OCI-LY7 (cell line): ENCODE data around the gene KAZN. TPM values are rescaled to one million over a fixed set of nuclear protein-coding genes. Genes with fewer than 3 reads are reported as not detected.

ENCODE experiments used
- BruUV-seq: library from RNA; stranded (reverse); fragments of 400-500 nt; replicated peaks from 2 replicates; lab custom pipeline; 2021; lab: Mats Ljungman, UMichigan
- CTCF ChIA-PET: fragments of 300-600 bp; sonication (Branson Sonifier 250); formaldehyde crosslinking; loops from one replicate; lab custom pipeline; 2022; ENCODE audit warnings: antibody characterized with exemption; ENCODE audit not compliant: unreplicated experiment; lab: Charles Lee
- POLR2A ChIA-PET: fragments of 300-600 bp; sonication (Branson Sonifier 250); formaldehyde crosslinking; loops from one replicate; lab custom pipeline; 2022; ENCODE audit warnings: antibody characterized with exemption; lab: Charles Lee
- DNase-seq: peaks from one replicate; pipeline ENCODE4 v3.0.0-alpha.2; 2015; ENCODE audit warnings: low spot score
- H2AFZ ChIP-seq: fragments of 200-600 bp; sonication (generic), shearing (Covaris generic); 2 replicates; pipeline ENCODE4 v1.6.1; 2014; ENCODE audit warnings: mild to moderate bottlenecking, antibody characterized with exemption, low read length, moderate library complexity
- H3K27ac ChIP-seq: fragments of 200-600 bp; sonication (generic); 2 replicates; pipeline ENCODE4 v1.5.1; 2014; ENCODE audit warnings: mixed run types, low read depth, mild to moderate bottlenecking, moderate library complexity, low read length, inconsistent platforms; ENCODE audit not compliant: poor library complexity, severe bottlenecking
- H3K36me3 ChIP-seq: fragments of 200-600 bp; sonication (generic); 2 replicates; pipeline ENCODE4 v1.6.1; 2014; ENCODE audit warnings: mild to moderate bottlenecking, antibody characterized with exemption, low read length, moderate library complexity, mixed read lengths; ENCODE audit not compliant: insufficient read depth
- H3K4me1 ChIP-seq: fragments of 200-600 bp; sonication (generic); 2 replicates; pipeline ENCODE4 v1.5.1; 2014; ENCODE audit warnings: mild to moderate bottlenecking, low read length; ENCODE audit not compliant: insufficient read depth, poor library complexity, severe bottlenecking
- H3K4me2 ChIP-seq: fragments of 200-600 bp; sonication (generic); 2 replicates; pipeline ENCODE4 v1.6.1; 2014; ENCODE audit warnings: mild to moderate bottlenecking, low read length
- H3K4me3 ChIP-seq: fragments of 200-600 bp; sonication (generic); 2 replicates; pipeline ENCODE4 v1.5.1; 2014; ENCODE audit warnings: mild to moderate bottlenecking, low read depth, low read length; ENCODE audit not compliant: poor library complexity, severe bottlenecking
- H3K79me2 ChIP-seq: fragments of 200-600 bp; sonication (generic); 2 replicates; pipeline ENCODE4 v1.6.1; 2016; ENCODE audit warnings: low read depth, mild to moderate bottlenecking, low read length, moderate library complexity, mixed read lengths; ENCODE audit not compliant: insufficient read depth
- H3K9me2 ChIP-seq: fragments of 200-600 bp; sonication (generic); 2 replicates; pipeline ENCODE4 v1.6.1; 2016; ENCODE audit warnings: mild to moderate bottlenecking, low read length, mixed read lengths; ENCODE audit not compliant: insufficient read depth
- H3K9me3 ChIP-seq: fragments of 200-600 bp; sonication (generic); 2 replicates; pipeline ENCODE4 v1.6.1; 2014; ENCODE audit warnings: mild to moderate bottlenecking, mixed run types, low read length, mixed read lengths
- H4K20me1 ChIP-seq: fragments of 200-600 bp; sonication (generic); 2 replicates; pipeline ENCODE4 v1.6.1; 2014; ENCODE audit warnings: mild to moderate bottlenecking, antibody characterized with exemption, low read length, moderate library complexity, mixed read lengths; ENCODE audit not compliant: insufficient read depth
- EZH2phosphoT487 ChIP-seq: fragments of 200-600 bp; sonication (generic); IDR thresholded peaks from 2 replicates; pipeline ENCODE4 v1.6.1; 2018; ENCODE audit warnings: low read depth, borderline replicate concordance, mild to moderate bottlenecking, mixed run types, antibody characterized with exemption, low read length, moderate library complexity, mixed read lengths
- intact Hi-C: fragments of 100-400 bp; cut with micrococcal nuclease; formaldehyde crosslinking; loops from one replicate; pipeline ENCODE4 v1.10.0; 2022; ENCODE audit not compliant: unreplicated experiment
- total RNA-seq, 2 experiments: library from RNA; depleted of rRNA in 1 of 2; stranded (reverse); fragments of >200 nt in 1 of 2; shearing (Covaris generic) in 1 of 2; gene quantifications; 2 replicates each; pipeline ENCODE4 v1.2.3, GENCODE V29; 2014 to 2022
- TF ChIP-seq, protein P1 (sequence below): fragments of 200-600 bp; sonication (generic); conservative IDR thresholded peaks from 2 replicates; pipeline ENCODE4 v1.5.1; 2014; ENCODE audit warnings: mild to moderate bottlenecking, antibody characterized with exemption, low read length, moderate library complexity, mixed read lengths

KAZN gene
- total RNA-seq, 2 experiments from 2014 or later: 0.40 to 2.4 TPM

DNA sequence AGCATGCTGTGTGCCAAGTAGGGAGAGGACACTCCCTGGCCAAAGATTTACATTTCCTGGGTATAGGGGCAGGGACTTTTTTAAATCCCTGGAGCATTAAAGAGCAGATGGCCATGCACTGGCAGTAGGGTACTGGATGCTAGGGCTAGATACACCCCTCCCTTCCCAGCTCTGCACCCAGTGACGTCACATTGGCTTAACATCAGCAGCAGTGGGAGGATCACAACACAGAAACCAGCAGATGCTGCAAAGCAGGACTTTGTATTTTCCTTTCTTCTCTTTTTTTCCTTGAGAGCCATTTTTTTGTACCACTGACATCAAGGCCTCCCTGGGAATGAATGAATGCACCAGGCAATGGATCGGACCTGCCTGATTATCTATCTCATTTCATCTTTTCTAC is 243.0 kb downstream of the KAZN start:
- BruUV-seq: no TSS peak
- DNase-seq: no peak
- Histone ChIP-seq H3K36me3 (no peaks in the 10 kb centered on the region), H3K79me2 (no peaks in the 10 kb centered on the region), H3K4me3 (no peak overlapping the region), H3K4me2 (no peak overlapping the region), H3K9me3 (peaks cover 15% of the 10 kb centered on the region; the same call in 1 of the 2 replicates), H3K4me1 (no peaks in the 10 kb centered on the region), H4K20me1 (no peaks in the 10 kb centered on the region), H2AFZ (no peak overlapping the region), H3K9me2 (no peaks in the 10 kb centered on the region), H3K27ac (no peak overlapping the region)
- TF ChIP-seq EZH2phosphoT487: no peak
- TF ChIP-seq, protein P1, sequence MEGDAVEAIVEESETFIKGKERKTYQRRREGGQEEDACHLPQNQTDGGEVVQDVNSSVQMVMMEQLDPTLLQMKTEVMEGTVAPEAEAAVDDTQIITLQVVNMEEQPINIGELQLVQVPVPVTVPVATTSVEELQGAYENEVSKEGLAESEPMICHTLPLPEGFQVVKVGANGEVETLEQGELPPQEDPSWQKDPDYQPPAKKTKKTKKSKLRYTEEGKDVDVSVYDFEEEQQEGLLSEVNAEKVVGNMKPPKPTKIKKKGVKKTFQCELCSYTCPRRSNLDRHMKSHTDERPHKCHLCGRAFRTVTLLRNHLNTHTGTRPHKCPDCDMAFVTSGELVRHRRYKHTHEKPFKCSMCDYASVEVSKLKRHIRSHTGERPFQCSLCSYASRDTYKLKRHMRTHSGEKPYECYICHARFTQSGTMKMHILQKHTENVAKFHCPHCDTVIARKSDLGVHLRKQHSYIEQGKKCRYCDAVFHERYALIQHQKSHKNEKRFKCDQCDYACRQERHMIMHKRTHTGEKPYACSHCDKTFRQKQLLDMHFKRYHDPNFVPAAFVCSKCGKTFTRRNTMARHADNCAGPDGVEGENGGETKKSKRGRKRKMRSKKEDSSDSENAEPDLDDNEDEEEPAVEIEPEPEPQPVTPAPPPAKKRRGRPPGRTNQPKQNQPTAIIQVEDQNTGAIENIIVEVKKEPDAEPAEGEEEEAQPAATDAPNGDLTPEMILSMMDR: no peak
- ChIA-PET POLR2A (no interaction called here), CTCF (no interaction called here)
- intact Hi-C loops: no loop called here

DNA sequence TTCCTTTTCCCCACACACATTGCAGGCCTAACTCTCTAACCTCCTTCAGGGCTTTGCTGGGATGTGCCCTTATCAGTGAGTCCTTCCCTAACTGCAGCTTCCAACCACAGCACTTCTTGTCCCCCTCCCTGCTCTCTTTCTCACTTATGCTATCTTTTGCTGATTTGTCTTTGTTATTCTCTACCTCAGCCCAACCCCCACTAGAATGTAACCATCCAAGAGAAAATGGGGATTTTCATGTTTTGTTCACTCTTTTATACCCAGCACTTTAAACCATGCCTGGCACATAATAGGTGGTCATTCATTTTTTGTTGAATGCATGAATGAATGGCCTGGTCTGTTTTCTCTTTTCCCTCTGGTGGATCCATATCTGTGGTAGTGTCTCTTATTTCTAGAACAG is 243.5 kb downstream of the KAZN start:
- TF ChIP-seq EZH2phosphoT487: no peak
- TF ChIP-seq, protein P1: no peak
- no peak overlapping the region for H3K4me2 ChIP-seq
- no peaks in the 10 kb centered on the region for H4K20me1 ChIP-seq
- no TSS peak for BruUV-seq
- no peaks in the 10 kb centered on the region for H3K4me1 ChIP-seq
- POLR2A ChIA-PET: no interaction called here
- no peaks in the 10 kb centered on the region for H3K9me2 ChIP-seq
- H3K27ac ChIP-seq: no peak overlapping the region
- intact Hi-C loops: no loop called here
- H3K36me3 ChIP-seq: no peaks in the 10 kb centered on the region
- peak; percentile 5 for DNase-seq
- H2AFZ ChIP-seq: no peak overlapping the region
- H3K4me3 ChIP-seq: no peak overlapping the region
- H3K9me3 ChIP-seq: peaks cover 15% of the 10 kb centered on the region; the same call in 1 of the 2 replicates
- no peaks in the 10 kb centered on the region for H3K79me2 ChIP-seq
- CTCF ChIA-PET: no interaction called here

DNA sequence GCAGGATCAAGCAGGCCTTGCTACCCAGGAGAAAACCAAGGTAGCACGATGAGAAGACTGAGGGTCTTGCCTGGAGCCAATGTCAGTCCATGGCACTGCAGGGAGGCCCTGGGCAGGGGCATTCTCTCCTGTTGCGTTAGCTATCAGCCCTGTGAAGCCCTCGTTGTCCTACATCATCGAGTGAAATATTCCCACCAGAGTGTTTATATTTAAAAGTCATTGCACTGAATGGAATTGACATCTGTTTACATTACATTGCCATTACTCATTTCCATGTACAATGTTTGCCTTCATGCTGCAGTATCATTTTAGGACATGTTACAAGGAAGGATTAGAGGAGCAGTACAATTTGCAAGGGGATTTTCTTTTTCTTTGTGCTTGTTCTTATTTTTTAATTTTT is 243.9 kb downstream of the KAZN start:
- Histone ChIP-seq H3K4me2 (no peak overlapping the region), H3K9me3 (peaks cover 15% of the 10 kb centered on the region; the same call in 1 of the 2 replicates), H3K27ac (no peak overlapping the region), H4K20me1 (no peaks in the 10 kb centered on the region), H3K4me1 (no peaks in the 10 kb centered on the region), H3K36me3 (no peaks in the 10 kb centered on the region), H2AFZ (no peak overlapping the region), H3K9me2 (no peaks in the 10 kb centered on the region), H3K4me3 (no peak overlapping the region), H3K79me2 (no peaks in the 10 kb centered on the region)
- ChIA-PET POLR2A (no interaction called here), CTCF (no interaction called here)
- DNase-seq: no peak
- intact Hi-C loops: no loop called here
- BruUV-seq: no TSS peak
- no peak for TF ChIP-seq EZH2phosphoT487
- TF ChIP-seq, protein P1: no peak
